Tibial nerve (tissue), 3 donors: ENCODE measurements around the gene ATP1B1.

ENCODE experiments used
- CTCF ChIP-seq, 5 experiments: fragments of 200-600 bp in 3 of 5; fragments of 450-650 bp in 2 of 5; sonication (generic) in 3 of 5; IDR thresholded peaks; one replicate each; pipeline ENCODE4 v1.5.1; 2016 to 2019; ENCODE audit warnings: antibody characterized with exemption in 5 of 5, mild to moderate bottlenecking in 3 of 5, moderate library complexity in 2 of 5
- POLR2A ChIP-seq, 2 donors: fragments of 450-650 bp; IDR thresholded peaks; one replicate each; pipeline ENCODE4 v1.6.1; 2017; ENCODE audit warnings: antibody characterized with exemption in 2 of 2, mild to moderate bottlenecking in 2 of 2, moderate library complexity in 2 of 2

DNA sequence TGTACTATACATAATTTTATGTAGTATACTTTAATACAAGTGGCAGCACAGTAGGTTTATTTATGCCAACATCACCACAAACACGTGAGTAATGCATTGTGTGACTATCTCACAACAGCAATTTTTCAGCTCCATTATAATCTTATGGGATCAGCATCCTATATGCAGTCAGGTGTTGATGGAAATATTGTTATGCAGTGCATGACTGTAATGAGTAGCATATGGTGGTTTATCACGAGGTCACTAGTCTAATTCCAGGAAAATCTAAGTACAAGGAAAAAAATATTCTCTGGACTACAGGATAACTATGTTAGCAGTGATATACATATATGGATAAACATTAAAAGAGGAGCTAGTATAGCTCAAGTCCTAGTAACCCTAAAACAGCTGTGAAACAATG is 69.0 kb downstream of the ATP1B1 start:
- no peak for TF ChIP-seq CTCF (IDR thresholded peaks at IDR 0.05)
- TF ChIP-seq POLR2A (IDR thresholded peaks at IDR 0.05), result no peak
